ENCODE results near the gene SOBP. TPM values are rescaled to one million over a fixed set of nuclear protein-coding genes. Genes with fewer than 3 reads are reported as not detected.
"Not testable (repeated sequence)": the region's sequence is repeated elsewhere in the genome, so short reads cannot be mapped to it uniquely, and the experiment has no call there.

SOBP gene
- total RNA-seq, 2 experiments from 2014 or later, result 0.27 to 0.31 TPM

- POLR2A ChIA-PET; H3K27ac Mint-ChIP-seq; H3K36me3 Mint-ChIP-seq (ENCODE audit: low read depth); CTCF ChIA-PET; H3K4me1 Mint-ChIP-seq; H3K4me3 Mint-ChIP-seq; DNase-seq: not testable (repeated sequence)
- H3K27me3 Mint-ChIP-seq, result peaks cover 18% of the 10 kb centered on the region
- peaks cover 12% of the 10 kb centered on the region for H3K9me3 Mint-ChIP-seq
Measured at GRCh38 chr6:107519224-107519623, 29.3 kb downstream of the SOBP start.

DNA sequence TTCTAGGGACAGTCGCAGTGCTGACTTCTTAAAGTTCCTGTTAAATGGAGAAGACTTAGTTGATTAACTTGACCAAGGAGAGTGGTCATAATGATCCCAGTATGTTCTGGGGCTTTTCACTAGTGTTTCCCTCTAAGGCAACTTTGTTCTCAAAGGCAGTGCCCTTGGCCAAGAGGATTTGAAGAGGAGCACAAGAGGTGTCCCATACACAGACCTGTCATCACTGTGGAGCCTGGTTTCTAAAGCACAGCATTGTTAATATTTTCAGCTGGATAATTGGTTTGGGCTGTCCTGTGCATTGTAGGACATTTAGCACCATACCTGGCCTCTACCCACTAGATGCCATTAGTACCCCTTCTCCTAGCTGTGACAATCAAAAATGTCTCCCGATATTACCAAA, 30.8 kb downstream of the SOBP start:
- CTCF ChIA-PET, result not testable (repeated sequence)

GRCh38 chr6:107523054-107523791, 33.3 kb downstream of the SOBP start:
- H3K4me1 Mint-ChIP-seq, result no peaks in the 10 kb centered on the region
- H3K27me3 Mint-ChIP-seq, result peaks cover 26% of the 10 kb centered on the region
- DNase-seq, result no peak
- ChIA-PET POLR2A (no interaction called here), CTCF (no interaction called here)
- no peak overlapping the region for H3K4me3 Mint-ChIP-seq
- H3K27ac Mint-ChIP-seq, result no peak overlapping the region
- no peaks in the 10 kb centered on the region for H3K9me3 Mint-ChIP-seq
- no peaks in the 10 kb centered on the region for H3K36me3 Mint-ChIP-seq (ENCODE audit: low read depth)

More for the DNA sequence above, 30.8 kb downstream of the SOBP start:
- H3K36me3 Mint-ChIP-seq (ENCODE audit: low read depth); H3K9me3 Mint-ChIP-seq; H3K4me3 Mint-ChIP-seq; H3K27ac Mint-ChIP-seq; POLR2A ChIA-PET; H3K4me1 Mint-ChIP-seq; DNase-seq: not testable (repeated sequence)
- H3K27me3 Mint-ChIP-seq, result peaks cover 21% of the 10 kb centered on the region

DNA sequence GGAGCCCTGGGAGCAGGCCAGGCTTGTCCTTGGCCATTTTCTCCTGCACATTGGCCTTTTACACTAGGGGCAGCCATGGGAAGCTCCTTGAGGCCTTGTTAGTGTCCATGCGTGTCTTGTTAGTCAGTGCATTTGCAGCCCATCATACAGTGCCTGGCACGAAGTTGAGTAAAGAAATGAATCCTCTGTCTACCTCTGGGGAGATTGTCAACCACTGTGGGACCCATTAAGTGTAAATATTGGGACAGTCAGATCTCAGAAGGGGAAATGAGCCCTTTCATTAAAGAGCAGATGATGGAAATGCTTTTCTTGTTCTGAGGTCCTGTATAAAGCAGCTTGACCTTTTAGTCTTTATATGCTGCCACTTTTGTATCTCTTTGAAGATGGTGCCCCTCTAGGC, 33.9 kb downstream of the SOBP start:
- Mint-ChIP-seq H3K9me3 (no peaks in the 10 kb centered on the region), H3K36me3 (ENCODE audit: low read depth) (no peaks in the 10 kb centered on the region), H3K4me3 (no peak overlapping the region), H3K4me1 (no peaks in the 10 kb centered on the region), H3K27me3 (peaks cover 29% of the 10 kb centered on the region), H3K27ac (no peak overlapping the region)
- CTCF ChIA-PET, result no interaction called here
- POLR2A ChIA-PET, result no interaction called here
- DNase-seq, result no peak

GRCh38 chr6:107524626-107525025, 34.7 kb downstream of the SOBP start:
- no peaks in the 10 kb centered on the region for H3K36me3 Mint-ChIP-seq (ENCODE audit: low read depth)
- no peak for DNase-seq
- POLR2A ChIA-PET, result no interaction called here
- H3K27me3 Mint-ChIP-seq, result peaks cover 25% of the 10 kb centered on the region
- H3K4me3 Mint-ChIP-seq, result no peak overlapping the region
- H3K9me3 Mint-ChIP-seq, result no peaks in the 10 kb centered on the region
- CTCF ChIA-PET, result no interaction called here
- H3K27ac Mint-ChIP-seq, result no peak overlapping the region
- H3K4me1 Mint-ChIP-seq, result no peaks in the 10 kb centered on the region

GRCh38 chr6:107531868-107532267, 42.0 kb downstream of the SOBP start:
- no peaks in the 10 kb centered on the region for H3K4me1 Mint-ChIP-seq
- no peaks in the 10 kb centered on the region for H3K36me3 Mint-ChIP-seq (ENCODE audit: low read depth)
- ChIA-PET CTCF (no interaction called here), POLR2A (interaction anchor here (0.7 kb wide), 1 partner anchor 8 kb away, joined by 3 read pairs; no protein-coding TSS in a partner anchor)
- no peak overlapping the region for H3K27ac Mint-ChIP-seq
- no peaks in the 10 kb centered on the region for H3K9me3 Mint-ChIP-seq
- no peak for DNase-seq
- peaks cover 14% of the 10 kb centered on the region for H3K27me3 Mint-ChIP-seq
- H3K4me3 Mint-ChIP-seq, result no peak overlapping the region

DNA sequence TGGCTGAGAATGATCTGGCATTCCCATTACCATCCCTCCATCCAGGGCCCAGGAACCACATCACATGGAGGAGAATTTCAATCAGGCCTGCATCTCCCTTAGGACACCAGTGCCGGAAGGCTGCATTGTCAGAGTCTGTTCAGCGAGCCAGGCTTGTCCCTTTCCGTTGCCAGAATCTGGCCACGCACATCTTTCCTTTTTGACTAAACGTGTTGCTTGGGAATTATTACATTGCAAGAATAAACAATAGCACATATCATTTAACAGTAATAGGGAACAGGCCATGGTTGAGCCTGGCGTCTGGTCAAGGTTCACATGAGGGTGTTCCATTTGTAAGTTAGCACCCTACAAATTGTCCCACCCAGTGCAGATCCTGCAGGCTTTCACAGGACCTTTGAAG, 42.8 kb downstream of the SOBP start:
- peaks cover 16% of the 10 kb centered on the region for H3K27me3 Mint-ChIP-seq
- H3K4me3 Mint-ChIP-seq, result no peak overlapping the region
- no peak overlapping the region for H3K27ac Mint-ChIP-seq
- H3K9me3 Mint-ChIP-seq, result no peaks in the 10 kb centered on the region
- no peaks in the 10 kb centered on the region for H3K36me3 Mint-ChIP-seq (ENCODE audit: low read depth)
- DNase-seq, result no peak
- ChIA-PET POLR2A (no interaction called here), CTCF (no interaction called here)
- no peaks in the 10 kb centered on the region for H3K4me1 Mint-ChIP-seq

GRCh38 chr6:107533415-107534059, 43.6 kb downstream of the SOBP start:
- H3K4me1 Mint-ChIP-seq, result no peaks in the 10 kb centered on the region
- no peaks in the 10 kb centered on the region for H3K36me3 Mint-ChIP-seq (ENCODE audit: low read depth)
- peaks cover 13% of the 10 kb centered on the region for H3K27me3 Mint-ChIP-seq
- ChIA-PET CTCF (interaction anchor here (0.5 to 0.8 kb wide), 3 partner anchors 10 to 335 kb away, joined by 3 to 5 read pairs (median 4); no protein-coding TSS in a partner anchor), POLR2A (no interaction called here)
- H3K4me3 Mint-ChIP-seq, result no peak overlapping the region
- DNase-seq, result no peak
- no peaks in the 10 kb centered on the region for H3K9me3 Mint-ChIP-seq
- no peak overlapping the region for H3K27ac Mint-ChIP-seq

GRCh38 chr6:107534571-107535141, 44.7 kb downstream of the SOBP start:
- POLR2A ChIA-PET, result no interaction called here
- no peak for DNase-seq
- Mint-ChIP-seq H3K9me3 (no peaks in the 10 kb centered on the region), H3K27ac (no peak overlapping the region), H3K4me1 (no peaks in the 10 kb centered on the region), H3K36me3 (ENCODE audit: low read depth) (no peaks in the 10 kb centered on the region), H3K4me3 (no peak overlapping the region), H3K27me3 (peaks cover 21% of the 10 kb centered on the region)
- CTCF ChIA-PET, result interaction anchor here (0.6 kb wide), 1 partner anchor 155 kb away, joined by 5 read pairs; no protein-coding TSS in a partner anchor

DNA sequence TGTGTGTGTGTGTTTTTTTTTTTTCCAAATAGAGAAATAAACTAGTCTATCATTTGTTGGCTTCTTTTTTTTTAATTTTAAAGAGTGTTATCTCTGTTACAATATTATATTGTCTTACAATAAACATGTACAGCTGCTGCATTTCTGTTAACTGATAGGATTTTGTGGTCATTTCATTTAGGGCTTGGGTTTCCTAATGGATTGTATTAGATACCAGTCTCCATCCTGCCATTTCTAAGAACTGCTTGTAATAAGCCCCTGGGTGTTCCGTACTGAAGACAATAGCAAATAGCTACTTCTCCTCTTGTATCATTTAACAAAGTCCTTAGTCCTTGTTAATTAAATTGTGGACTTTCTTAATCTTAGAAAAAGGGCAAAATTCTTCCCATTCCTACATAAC, 45.7 kb downstream of the SOBP start:
- CTCF ChIA-PET, result interaction anchor here (0.6 kb wide), 1 partner anchor 154 kb away, joined by 5 read pairs; no protein-coding TSS in a partner anchor
- H3K27me3 Mint-ChIP-seq, result peaks cover 29% of the 10 kb centered on the region
- no peak for DNase-seq
- H3K4me3 Mint-ChIP-seq, result no peak overlapping the region
- POLR2A ChIA-PET, result no interaction called here
- no peaks in the 10 kb centered on the region for H3K9me3 Mint-ChIP-seq
- H3K27ac Mint-ChIP-seq, result no peak overlapping the region
- H3K36me3 Mint-ChIP-seq (ENCODE audit: low read depth), result no peaks in the 10 kb centered on the region
- no peaks in the 10 kb centered on the region for H3K4me1 Mint-ChIP-seq

DNA sequence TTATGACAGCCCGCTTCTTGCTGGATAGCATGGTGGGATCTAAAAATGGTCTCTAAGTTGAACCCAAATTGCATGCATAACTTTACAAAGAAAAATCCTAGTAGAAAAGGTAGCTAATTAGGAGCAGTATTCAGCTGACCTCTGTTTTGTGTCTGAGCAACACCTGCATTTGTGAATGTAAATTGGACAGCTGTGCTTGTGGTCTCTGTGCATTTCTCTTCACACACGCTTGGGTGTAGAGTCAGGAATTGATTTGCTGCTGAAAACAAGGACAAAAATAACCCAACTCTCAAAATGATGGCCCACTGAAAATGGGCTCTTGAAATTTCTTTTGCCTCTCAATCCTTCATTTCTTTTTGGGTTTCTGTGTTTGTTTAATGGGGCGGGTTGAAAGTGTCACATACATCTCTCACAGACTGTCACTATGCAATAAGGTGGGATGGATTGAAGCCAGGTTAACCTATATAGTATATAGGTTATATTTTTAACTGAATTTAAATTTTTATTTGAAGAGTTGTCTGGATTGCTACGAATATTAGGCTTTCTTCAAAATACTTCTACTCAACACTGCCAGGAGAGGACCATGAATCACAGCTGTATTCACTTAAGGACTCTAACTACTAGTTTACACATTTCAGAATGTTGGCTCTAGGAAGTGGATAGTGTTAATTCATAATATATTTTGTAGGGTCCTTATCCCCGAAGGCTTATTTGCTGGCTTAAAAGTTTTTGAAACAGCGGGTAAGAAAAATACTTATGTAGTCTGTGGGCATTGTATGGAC, 46.5 kb downstream of the SOBP start:
- ChIA-PET POLR2A (no interaction called here), CTCF (no interaction called here)
- H3K27me3 Mint-ChIP-seq, result peaks cover 31% of the 10 kb centered on the region
- H3K27ac Mint-ChIP-seq, result no peak overlapping the region
- no peak for DNase-seq
- H3K36me3 Mint-ChIP-seq (ENCODE audit: low read depth), result no peaks in the 10 kb centered on the region
- no peak overlapping the region for H3K4me3 Mint-ChIP-seq
- no peaks in the 10 kb centered on the region for H3K4me1 Mint-ChIP-seq
- H3K9me3 Mint-ChIP-seq, result no peaks in the 10 kb centered on the region

DNA sequence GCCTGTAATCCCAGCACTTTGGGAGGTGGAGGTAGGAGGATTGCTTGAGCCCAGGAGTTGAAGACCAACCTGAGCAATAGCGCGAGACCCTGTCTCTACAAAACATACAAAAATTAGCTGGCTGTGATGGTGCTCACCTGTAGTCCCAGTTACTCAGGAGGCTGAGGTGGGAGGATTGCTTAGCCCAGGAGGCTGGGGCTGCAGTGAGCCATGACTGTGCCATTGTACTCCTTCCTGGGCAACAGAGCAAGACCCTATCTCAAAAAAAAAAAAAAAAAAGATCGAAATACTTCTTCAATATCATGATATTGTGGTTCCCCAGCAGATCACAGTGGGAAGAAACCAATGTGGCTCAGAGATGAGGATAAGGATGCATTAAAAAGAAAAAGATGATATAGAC, 47.6 kb downstream of the SOBP start:
- Mint-ChIP-seq H3K9me3 (no peaks in the 10 kb centered on the region), H3K36me3 (ENCODE audit: low read depth) (no peaks in the 10 kb centered on the region), H3K27me3 (peaks cover 35% of the 10 kb centered on the region), H3K4me1 (no peaks in the 10 kb centered on the region), H3K27ac (no peak overlapping the region), H3K4me3 (no peak overlapping the region)
- no peak for DNase-seq
- CTCF ChIA-PET, result no interaction called here
- POLR2A ChIA-PET, result no interaction called here

DNA sequence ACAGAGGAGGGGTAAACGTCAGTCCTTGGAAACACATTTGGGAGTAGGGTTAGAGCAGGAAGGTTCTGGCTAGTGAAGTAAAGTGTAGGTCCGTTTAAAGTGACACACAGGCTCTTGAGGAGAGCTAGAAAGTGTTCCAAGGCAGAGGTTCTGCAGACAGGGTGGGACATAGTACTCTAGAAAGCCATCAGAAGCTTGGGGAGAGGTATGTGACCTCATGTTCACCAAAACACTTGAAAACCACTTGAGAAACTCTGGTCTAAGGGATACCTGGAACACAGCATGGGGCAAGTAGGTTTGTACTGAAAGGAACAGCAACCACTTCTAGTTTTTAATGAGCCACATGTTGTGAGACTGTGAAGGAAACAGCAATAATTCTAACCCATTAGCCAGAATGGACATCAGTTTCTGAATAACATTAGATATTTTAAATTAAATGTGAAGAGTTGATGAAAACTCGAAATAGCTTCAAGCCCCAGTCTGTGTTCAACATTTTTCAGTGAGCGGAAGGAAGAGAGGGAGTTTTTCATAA, 49.0 kb downstream of the SOBP start:
- no peak overlapping the region for H3K4me3 Mint-ChIP-seq
- no peaks in the 10 kb centered on the region for H3K4me1 Mint-ChIP-seq
- H3K9me3 Mint-ChIP-seq, result no peaks in the 10 kb centered on the region
- H3K36me3 Mint-ChIP-seq (ENCODE audit: low read depth), result no peaks in the 10 kb centered on the region
- DNase-seq, result no peak
- H3K27me3 Mint-ChIP-seq, result peaks cover 37% of the 10 kb centered on the region
- CTCF ChIA-PET, result no interaction called here
- POLR2A ChIA-PET, result no interaction called here
- no peak overlapping the region for H3K27ac Mint-ChIP-seq
